ENCODE measurements around the gene FCER1G. TPM values are rescaled to one million over a fixed set of nuclear protein-coding genes. Genes with fewer than 3 reads are reported as not detected.

FCER1G gene
- 0.23 to 0.34 TPM (median 0.25 TPM) in 3 of 5 replicates, not detected in the others for total RNA-seq (2022; extraction: Qiagen RNA extraction)

GRCh38 chr1:161215076-161215475 is at the start of gene FCER1G:
Gene FCER1G, plus strand, starts transcription at chr1:161215295. Its CDS starts 27 bp downstream, at chr1:161215322.

GRCh38 chr1:161165742-161166668 is 49.1 kb upstream of the FCER1G start, which contains the start of gene PPOX:
Gene PPOX, plus strand, starts transcription at chr1:161166426. Its CDS starts 422 bp downstream, at chr1:161166848.

DNA sequence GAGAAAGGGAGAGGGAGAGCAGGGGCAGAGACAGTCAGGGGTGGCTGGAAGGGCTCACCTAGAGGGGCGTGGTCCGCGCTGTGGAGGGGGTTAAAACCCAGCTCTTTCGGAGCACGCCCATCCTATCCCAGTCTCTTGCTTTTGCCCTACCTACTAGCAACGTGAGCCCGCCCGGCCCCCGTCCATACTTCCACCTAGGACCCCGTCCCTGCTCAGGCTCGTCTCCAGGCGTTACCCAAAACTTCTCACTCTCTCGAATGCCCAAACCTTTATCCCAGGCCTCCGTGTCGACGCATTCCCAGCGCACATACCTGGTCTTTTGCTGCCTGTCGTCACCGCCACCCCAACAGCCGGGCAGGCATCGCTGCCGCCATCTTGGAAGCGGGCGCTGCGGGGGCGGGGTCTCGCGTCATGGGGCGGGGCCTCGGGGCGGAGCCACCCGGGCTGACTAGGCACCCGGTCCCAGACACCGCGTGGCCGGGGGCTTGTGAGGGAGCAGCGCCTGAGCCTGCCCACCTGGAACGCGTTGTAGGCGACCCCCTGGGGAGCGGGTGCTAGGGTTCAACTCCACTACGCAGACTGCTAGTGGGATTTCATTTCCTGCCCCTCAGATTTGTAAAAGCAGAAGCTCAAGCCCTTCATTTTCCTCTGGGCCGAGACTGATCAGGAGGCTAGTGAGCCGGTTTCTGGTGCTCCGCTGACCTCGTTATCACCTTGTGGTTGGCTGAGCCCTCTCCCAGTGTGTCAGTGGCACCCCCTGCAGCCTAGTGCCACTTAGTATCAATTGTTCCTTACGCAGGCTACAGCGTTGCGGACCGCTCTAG is 37.8 kb upstream of the FCER1G start, which contains the start of gene B4GALT3:
TSS of gene B4GALT3 (minus strand) at position 396 of the 824 bp plus-strand sequence. CDS start 1,447 bp downstream, outside the sequence.

GRCh38 chr1:161198897-161199431 is 16.1 kb upstream of the FCER1G start, which contains the start of gene ADAMTS4:
Gene ADAMTS4, minus strand, starts transcription at chr1:161199054. Its CDS starts 427 bp downstream, at chr1:161198627.

GRCh38 chr1:161201836-161202712 is 13.0 kb upstream of the FCER1G start, which contains the start of gene NDUFS2:
Gene NDUFS2, plus strand, starts transcription at chr1:161202367. Its CDS starts 19 bp downstream, at chr1:161202386.

DNA sequence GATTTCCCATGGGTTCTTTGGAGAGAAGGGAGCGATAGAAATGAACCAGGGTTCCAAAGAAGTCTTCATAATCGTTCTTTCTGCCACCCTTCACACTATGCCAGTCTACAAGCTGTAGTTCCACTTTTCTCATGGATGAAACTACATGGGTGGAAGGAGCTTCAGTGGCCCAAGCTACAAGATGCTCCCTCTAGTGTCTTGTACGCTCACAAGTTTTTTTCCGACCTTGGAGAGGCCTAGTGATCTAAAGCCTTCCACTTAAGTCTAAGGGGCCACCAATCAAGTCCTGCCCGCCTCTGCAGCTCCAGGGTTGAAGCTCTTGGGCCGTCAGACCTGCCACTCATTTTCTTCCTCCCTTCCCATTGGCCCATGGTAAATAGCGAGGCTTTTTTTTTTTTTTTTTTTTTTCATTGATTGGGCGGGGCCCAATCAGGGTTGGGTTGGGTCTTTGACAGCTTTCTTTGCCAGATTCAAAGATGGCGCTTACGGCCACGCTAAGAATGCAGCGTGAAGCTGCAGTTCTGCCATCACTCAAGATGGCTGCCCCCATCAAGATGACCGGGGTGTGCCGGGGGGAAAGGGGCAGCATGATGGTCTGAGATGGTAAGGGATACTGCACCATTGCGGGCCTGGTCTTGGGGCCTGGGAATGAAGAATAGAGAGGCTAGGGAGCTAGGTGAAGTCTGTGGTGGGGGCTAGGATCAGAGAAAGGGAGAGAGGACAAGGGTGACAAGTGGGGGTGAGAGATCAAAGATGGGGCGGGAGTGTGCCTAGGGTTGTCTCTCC is 10.6 kb downstream of the FCER1G start, which contains the start of gene TOMM40L:
TSS of gene TOMM40L (plus strand) at position 527 of the 786 bp plus-strand sequence. CDS start 430 bp downstream, outside the sequence.

GRCh38 chr1:161238039-161238473 is 23.0 kb downstream of the FCER1G start, which contains the start of gene NR1I3:
Gene NR1I3, minus strand, starts transcription at chr1:161238203. Its CDS starts 1,638 bp downstream, at chr1:161236565.

DNA sequence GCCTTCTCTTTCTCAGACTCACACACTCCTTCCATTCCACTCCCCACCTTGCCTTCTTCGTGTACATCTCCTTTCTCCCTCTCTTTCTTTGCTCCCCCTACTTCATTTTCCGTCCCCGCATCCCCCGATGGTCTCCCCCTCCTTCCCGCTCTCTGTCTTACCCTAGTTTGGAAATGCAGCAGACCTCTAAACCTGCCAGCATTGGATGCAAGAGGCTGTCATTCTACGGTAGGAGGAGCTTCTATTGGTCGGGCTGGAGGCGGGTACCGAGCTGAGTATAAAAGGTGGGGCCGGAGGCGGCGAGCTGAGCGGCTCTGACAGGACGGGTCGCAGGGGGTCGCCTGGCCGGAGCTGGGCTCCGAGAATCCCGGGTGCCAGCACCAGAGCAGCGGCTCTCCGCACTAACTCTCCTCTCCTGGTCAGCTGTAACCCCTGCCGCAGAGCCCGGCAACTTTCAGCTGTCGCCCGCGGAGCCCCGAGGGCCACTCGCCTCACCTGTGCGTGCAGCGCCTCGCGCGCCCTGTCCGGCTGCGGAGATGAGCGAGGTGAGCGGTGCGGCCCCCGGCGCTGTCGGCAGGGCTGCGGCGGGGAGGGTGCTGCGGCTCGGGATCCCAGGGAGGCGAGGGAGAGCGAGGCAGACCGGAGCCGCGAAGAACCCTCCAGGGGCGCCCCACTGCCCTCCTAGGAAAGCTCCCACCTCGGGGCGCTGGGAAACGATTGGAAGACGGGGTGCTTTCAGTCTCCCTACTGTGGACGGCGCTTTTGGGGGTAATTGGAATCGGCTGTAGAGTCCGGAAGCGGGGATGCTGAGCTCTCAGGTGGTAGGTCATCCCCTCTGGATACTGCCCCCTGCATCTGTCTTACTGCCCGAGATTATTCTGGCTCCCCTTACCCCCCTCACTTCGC is 43.6 kb downstream of the FCER1G start, which contains the start of gene PCP4L1:
TSS of gene PCP4L1 (plus strand) at position 307 of the 906 bp plus-strand sequence. CDS start at position 537, 230 bp downstream.

Other genes with a start within 250 kb of the FCER1G start
- 58.5 to 82.8 TPM (median 74.8 TPM) in 5 replicates for gene F11R, start 194.1 kb upstream of the FCER1G start, total RNA-seq (2022; extraction: Qiagen RNA extraction)
- 0.17 to 0.32 TPM (median 0.24 TPM) in 3 of 5 replicates, not detected in the others for gene TSTD1, start 176.3 kb upstream of the FCER1G start, total RNA-seq (2022; extraction: Qiagen RNA extraction)
- gene USF1, start 169.3 kb upstream of the FCER1G start, total RNA-seq (2022; extraction: Qiagen RNA extraction), result 46.5 to 54.5 TPM (median 50.7 TPM) in 5 replicates
- 0.06 to 0.15 TPM (median 0.14 TPM) in 5 replicates for gene ARHGAP30, start 145.4 kb upstream of the FCER1G start, total RNA-seq (2022; extraction: Qiagen RNA extraction)
- 1.6 to 3.5 TPM (median 2.2 TPM) in 5 replicates for gene NECTIN4, start 125.7 kb upstream of the FCER1G start, total RNA-seq (2022; extraction: Qiagen RNA extraction)
- gene KLHDC9, start 116.9 kb upstream of the FCER1G start, total RNA-seq (2022; extraction: Qiagen RNA extraction), result 1.5 to 2.1 TPM (median 1.6 TPM) in 5 replicates
- gene PFDN2, start 97.3 kb upstream of the FCER1G start, total RNA-seq (2022; extraction: Qiagen RNA extraction), result 97.6 to 118 TPM (median 102 TPM) in 5 replicates
- 27.5 to 32.9 TPM (median 31.8 TPM) in 5 replicates for gene NIT1, start 97.2 kb upstream of the FCER1G start, total RNA-seq (2022; extraction: Qiagen RNA extraction)
- 27.0 to 38.1 TPM (median 34.9 TPM) in 5 replicates for gene DEDD, start 82.6 kb upstream of the FCER1G start, total RNA-seq (2022; extraction: Qiagen RNA extraction)
- 89.0 to 149 TPM (median 91.5 TPM) in 5 replicates for gene UFC1, start 61.3 kb upstream of the FCER1G start, total RNA-seq (2022; extraction: Qiagen RNA extraction)
- gene USP21, start 55.8 kb upstream of the FCER1G start, total RNA-seq (2022; extraction: Qiagen RNA extraction), result 14.8 to 21.6 TPM (median 20.7 TPM) in 5 replicates
- 10.8 to 16.0 TPM (median 13.4 TPM) in 5 replicates for gene PPOX, start 48.9 kb upstream of the FCER1G start, total RNA-seq (2022; extraction: Qiagen RNA extraction)
- gene B4GALT3, start 37.8 kb upstream of the FCER1G start, total RNA-seq (2022; extraction: Qiagen RNA extraction), result 20.3 to 26.3 TPM (median 25.3 TPM) in 5 replicates
- 0.01 TPM in 3 of 5 replicates, not detected in the others for gene ADAMTS4, start 16.2 kb upstream of the FCER1G start, total RNA-seq (2022; extraction: Qiagen RNA extraction)
- 80.5 to 103 TPM (median 82.4 TPM) in 5 replicates for gene NDUFS2, start 12.9 kb upstream of the FCER1G start, total RNA-seq (2022; extraction: Qiagen RNA extraction)
- gene APOA2, start 8.3 kb downstream of the FCER1G start, total RNA-seq (2022; extraction: Qiagen RNA extraction), result not detected in 5 replicates
- gene TOMM40L, start 10.8 kb downstream of the FCER1G start, total RNA-seq (2022; extraction: Qiagen RNA extraction), result 9.3 to 11.1 TPM (median 11.0 TPM) in 5 replicates
- gene NR1I3, start 22.9 kb downstream of the FCER1G start, total RNA-seq (2022; extraction: Qiagen RNA extraction), result not detected in 5 replicates
- gene PCP4L1, start 43.5 kb downstream of the FCER1G start, total RNA-seq (2022; extraction: Qiagen RNA extraction), result 0.07 to 0.12 TPM (median 0.09 TPM) in 3 of 5 replicates, not detected in the others
- 0.15 to 0.26 TPM (median 0.23 TPM) in 5 replicates for gene MPZ, start 94.7 kb downstream of the FCER1G start, total RNA-seq (2022; extraction: Qiagen RNA extraction)
- gene SDHC, start 99.1 kb downstream of the FCER1G start, total RNA-seq (2022; extraction: Qiagen RNA extraction), result 191 to 237 TPM (median 201 TPM) in 5 replicates
- 0.16 to 0.29 TPM (median 0.24 TPM) in 4 of 5 replicates, not detected in the other for gene CFAP126, start 152.6 kb downstream of the FCER1G start, total RNA-seq (2022; extraction: Qiagen RNA extraction)

Data from A549 treated with dexamethasone at 1 μM for 4 hours (cell line).